ENCODE results near the gene CAB39L.

The CAB39L gene

DNA sequence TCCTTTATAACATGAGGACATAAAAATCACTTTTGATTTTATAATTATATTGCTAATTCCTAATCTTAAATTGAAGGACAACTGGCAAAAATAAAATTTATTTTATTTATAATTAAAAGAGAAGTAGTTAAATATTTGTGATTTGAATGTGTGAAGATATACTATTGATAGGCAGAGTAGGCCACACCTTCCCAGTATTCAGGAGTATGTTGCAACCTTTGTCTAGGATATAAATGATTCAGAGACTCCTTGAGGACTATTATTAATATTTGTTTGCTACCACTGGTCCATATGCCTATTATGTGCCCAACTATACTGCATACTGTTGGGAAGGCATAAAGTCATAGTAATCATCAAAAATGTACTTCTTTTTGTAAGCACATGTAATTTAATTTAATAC, 101.9 kb downstream of the CAB39L start:
- H3K36me3 ChIP-seq (ENCODE audit: control insufficient read depth in 1 of 2, insufficient read depth in 2 of 2, low read depth in 1 of 2, low read length in 2 of 2), result peaks cover 0 to 10% of the 10 kb centered on the region in 2 experiments
- H3K4me2 ChIP-seq (ENCODE audit: low read length, poor library complexity, severe bottlenecking), result no peak overlapping the region
- H2AFZ ChIP-seq (ENCODE audit: low read depth, low read length), result no peak overlapping the region
- H3K4me3 ChIP-seq (ENCODE audit: insufficient read depth in 1 of 2, low read depth in 1 of 2, low read length in 2 of 2), result no peak overlapping the region
- H3K9ac ChIP-seq (ENCODE audit: low read length), result no peak overlapping the region
- no peaks in the 10 kb centered on the region for H3K27me3 ChIP-seq (ENCODE audit: control insufficient read depth in 1 of 2, insufficient read depth in 1 of 2, low read length in 2 of 2)
- no peaks in the 10 kb centered on the region for H3K9me3 ChIP-seq (ENCODE audit: control insufficient read depth, low read length)
- no peak overlapping the region for H3K18ac ChIP-seq (ENCODE audit: low read depth in 1 of 2, low read length in 2 of 2)
- H2BK15ac ChIP-seq (ENCODE audit: low read depth, poor library complexity, severe bottlenecking), result no peak overlapping the region
- H2BK5ac ChIP-seq (ENCODE audit: low read depth, low read length, poor library complexity, severe bottlenecking), result no peak overlapping the region
- no peaks in the 10 kb centered on the region for H3K79me1 ChIP-seq (replicated peaks; ENCODE audit: low read length, poor library complexity, severe bottlenecking)
- H4K8ac ChIP-seq (ENCODE audit: low read length), result no peak overlapping the region
- H2BK12ac ChIP-seq (ENCODE audit: low read length in 2 of 2), result no peak overlapping the region
- no peak overlapping the region for H2AK5ac ChIP-seq (ENCODE audit: low read length, severe bottlenecking)
- H3K27ac ChIP-seq (ENCODE audit: low read length, poor library complexity, severe bottlenecking), result no peak overlapping the region
- peaks cover 2% of the 10 kb centered on the region for H3K4me1 ChIP-seq (ENCODE audit: control insufficient read depth, insufficient read depth, low read depth, low read length)
- H3K23ac ChIP-seq (ENCODE audit: low read length in 2 of 2), result no peak overlapping the region
- no peak overlapping the region for H2BK120ac ChIP-seq (ENCODE audit: low read depth, low read length)
- H4K91ac ChIP-seq (ENCODE audit: low read length), result no peak overlapping the region
- H3K14ac ChIP-seq (ENCODE audit: low read length in 2 of 2), result no peak overlapping the region
- DNase-seq, result no peak
- H3K4ac ChIP-seq (ENCODE audit: low read depth in 1 of 2, low read length in 2 of 2), result no peak overlapping the region

- Histone ChIP-seq H3K9ac (ENCODE audit: low read length) (no peak overlapping the region), H3K36me3 (ENCODE audit: control insufficient read depth in 1 of 2, insufficient read depth in 2 of 2, low read depth in 1 of 2, low read length in 2 of 2) (peaks cover 0 to 10% of the 10 kb centered on the region in 2 experiments), H3K27ac (ENCODE audit: low read length, poor library complexity, severe bottlenecking) (no peak overlapping the region), H2BK120ac (ENCODE audit: low read depth, low read length) (no peak overlapping the region), H3K18ac (ENCODE audit: low read depth in 1 of 2, low read length in 2 of 2) (no peak overlapping the region), H3K9me3 (ENCODE audit: control insufficient read depth, low read length) (no peaks in the 10 kb centered on the region), H3K4me3 (ENCODE audit: insufficient read depth in 1 of 2, low read depth in 1 of 2, low read length in 2 of 2) (no peak overlapping the region), H3K4me1 (ENCODE audit: control insufficient read depth, insufficient read depth, low read depth, low read length) (peaks cover 2% of the 10 kb centered on the region), H2AFZ (ENCODE audit: low read depth, low read length) (no peak overlapping the region), H2AK5ac (ENCODE audit: low read length, severe bottlenecking) (no peak overlapping the region), H3K4ac (ENCODE audit: low read depth in 1 of 2, low read length in 2 of 2) (no peak overlapping the region), H3K4me2 (ENCODE audit: low read length, poor library complexity, severe bottlenecking) (no peak overlapping the region), H4K8ac (ENCODE audit: low read length) (no peak overlapping the region), H2BK5ac (ENCODE audit: low read depth, low read length, poor library complexity, severe bottlenecking) (no peak overlapping the region), H3K27me3 (ENCODE audit: control insufficient read depth in 1 of 2, insufficient read depth in 1 of 2, low read length in 2 of 2) (no peaks in the 10 kb centered on the region), H4K91ac (ENCODE audit: low read length) (no peak overlapping the region), H2BK15ac (ENCODE audit: low read depth, poor library complexity, severe bottlenecking) (no peak overlapping the region), H3K23ac (ENCODE audit: low read length in 2 of 2) (no peak overlapping the region), H3K14ac (ENCODE audit: low read length in 2 of 2) (no peak overlapping the region), H3K79me1 (replicated peaks; ENCODE audit: low read length, poor library complexity, severe bottlenecking) (no peaks in the 10 kb centered on the region), H2BK12ac (ENCODE audit: low read length in 2 of 2) (no peak overlapping the region)
- no peak for DNase-seq
- no CpG with 5 or more reads among the region's 3 CpGs for WGBS
These were observed 102.3 kb downstream of the CAB39L start for GRCh38 chr13:49341517-49341916.

- H3K4me2 ChIP-seq (ENCODE audit: low read length, poor library complexity, severe bottlenecking), result no peak overlapping the region
- H2BK120ac ChIP-seq (ENCODE audit: low read depth, low read length), result no peak overlapping the region
- H3K23ac ChIP-seq (ENCODE audit: low read length in 2 of 2), result no peak overlapping the region
- no peak overlapping the region for H3K4ac ChIP-seq (ENCODE audit: low read depth in 1 of 2, low read length in 2 of 2)
- no peaks in the 10 kb centered on the region for H3K27me3 ChIP-seq (ENCODE audit: control insufficient read depth in 1 of 2, insufficient read depth in 1 of 2, low read length in 2 of 2)
- no peak overlapping the region for H3K18ac ChIP-seq (ENCODE audit: low read depth in 1 of 2, low read length in 2 of 2)
- peaks cover 2% of the 10 kb centered on the region for H3K4me1 ChIP-seq (ENCODE audit: control insufficient read depth, insufficient read depth, low read depth, low read length)
- no peak overlapping the region for H3K14ac ChIP-seq (ENCODE audit: low read length in 2 of 2)
- no peak for DNase-seq
- WGBS, result 95% methylated on average over 8 of the region's 10 CpGs
- H2AK5ac ChIP-seq (ENCODE audit: low read length, severe bottlenecking), result no peak overlapping the region
- no peak overlapping the region for H4K91ac ChIP-seq (ENCODE audit: low read length)
- H3K79me1 ChIP-seq (replicated peaks; ENCODE audit: low read length, poor library complexity, severe bottlenecking), result no peaks in the 10 kb centered on the region
- no peak overlapping the region for H2BK12ac ChIP-seq (ENCODE audit: low read length in 2 of 2)
- no peak overlapping the region for H2BK5ac ChIP-seq (ENCODE audit: low read depth, low read length, poor library complexity, severe bottlenecking)
- no peaks in the 10 kb centered on the region for H3K9me3 ChIP-seq (ENCODE audit: control insufficient read depth, low read length)
- no peak overlapping the region for H2BK15ac ChIP-seq (ENCODE audit: low read depth, poor library complexity, severe bottlenecking)
- H3K4me3 ChIP-seq (ENCODE audit: insufficient read depth in 1 of 2, low read depth in 1 of 2, low read length in 2 of 2), result no peak overlapping the region
- no peak overlapping the region for H2AFZ ChIP-seq (ENCODE audit: low read depth, low read length)
- H3K27ac ChIP-seq (ENCODE audit: low read length, poor library complexity, severe bottlenecking), result no peak overlapping the region
- no peak overlapping the region for H3K9ac ChIP-seq (ENCODE audit: low read length)
- H4K8ac ChIP-seq (ENCODE audit: low read length), result no peak overlapping the region
- peaks cover 0 to 10% of the 10 kb centered on the region in 2 experiments for H3K36me3 ChIP-seq (ENCODE audit: control insufficient read depth in 1 of 2, insufficient read depth in 2 of 2, low read depth in 1 of 2, low read length in 2 of 2)
These were observed 103.7 kb downstream of the CAB39L start for GRCh38 chr13:49340161-49340560.

DNA sequence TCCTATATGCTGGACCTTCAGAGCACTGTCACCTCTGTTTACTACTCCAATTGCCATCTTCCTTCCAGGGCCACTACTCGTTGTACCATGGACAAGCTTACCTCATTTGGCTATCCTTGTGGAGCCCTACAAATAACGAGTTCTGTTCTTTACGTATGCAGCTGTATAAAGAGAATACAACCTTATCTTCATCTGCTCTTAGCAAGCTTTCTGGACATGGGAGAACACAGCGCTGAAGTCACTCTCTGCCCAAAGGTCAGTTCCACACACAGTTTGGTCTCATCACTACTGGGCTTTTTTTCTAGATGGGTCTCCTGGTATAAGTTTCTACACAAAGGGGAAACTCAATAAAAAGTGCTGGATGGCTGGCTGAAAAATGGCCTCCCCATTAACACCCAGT, 107.2 kb downstream of the CAB39L start:
- no peak overlapping the region for H2BK12ac ChIP-seq (ENCODE audit: low read length in 2 of 2)
- no peak overlapping the region for H4K91ac ChIP-seq (ENCODE audit: low read length)
- H4K8ac ChIP-seq (ENCODE audit: low read length), result no peak overlapping the region
- H3K27me3 ChIP-seq (ENCODE audit: control insufficient read depth in 1 of 2, insufficient read depth in 1 of 2, low read length in 2 of 2), result no peaks in the 10 kb centered on the region
- no peak for DNase-seq
- H3K9ac ChIP-seq (ENCODE audit: low read length), result no peak overlapping the region
- peaks cover 0 to 12% of the 10 kb centered on the region in 2 experiments for H3K36me3 ChIP-seq (ENCODE audit: control insufficient read depth in 1 of 2, insufficient read depth in 2 of 2, low read depth in 1 of 2, low read length in 2 of 2)
- no peaks in the 10 kb centered on the region for H3K79me1 ChIP-seq (replicated peaks; ENCODE audit: low read length, poor library complexity, severe bottlenecking)
- no peak overlapping the region for H2BK5ac ChIP-seq (ENCODE audit: low read depth, low read length, poor library complexity, severe bottlenecking)
- no peak overlapping the region for H3K4me3 ChIP-seq (ENCODE audit: insufficient read depth in 1 of 2, low read depth in 1 of 2, low read length in 2 of 2)
- H2AFZ ChIP-seq (ENCODE audit: low read depth, low read length), result no peak overlapping the region
- no peak overlapping the region for H3K27ac ChIP-seq (ENCODE audit: low read length, poor library complexity, severe bottlenecking)
- H3K23ac ChIP-seq (ENCODE audit: low read length in 2 of 2), result no peak overlapping the region
- H3K4me2 ChIP-seq (ENCODE audit: low read length, poor library complexity, severe bottlenecking), result no peak overlapping the region
- H3K4ac ChIP-seq (ENCODE audit: low read depth in 1 of 2, low read length in 2 of 2), result no peak overlapping the region
- no peak overlapping the region for H2BK120ac ChIP-seq (ENCODE audit: low read depth, low read length)
- H3K18ac ChIP-seq (ENCODE audit: low read depth in 1 of 2, low read length in 2 of 2), result no peak overlapping the region
- H2BK15ac ChIP-seq (ENCODE audit: low read depth, poor library complexity, severe bottlenecking), result no peak overlapping the region
- no peak overlapping the region for H2AK5ac ChIP-seq (ENCODE audit: low read length, severe bottlenecking)
- no peaks in the 10 kb centered on the region for H3K4me1 ChIP-seq (ENCODE audit: control insufficient read depth, insufficient read depth, low read depth, low read length)
- WGBS, result 89% methylated on average over 4 of the region's 4 CpGs
- no peaks in the 10 kb centered on the region for H3K9me3 ChIP-seq (ENCODE audit: control insufficient read depth, low read length)
- H3K14ac ChIP-seq (ENCODE audit: low read length in 2 of 2), result no peak overlapping the region
